HEK293 (cell line): ENCODE data around the gene LAMTOR5.

Experiments
- CTCF ChIA-PET: fragments of 350-600 bp; formaldehyde crosslinking; extraction: SDS; loops from one replicate; lab custom pipeline; 2021; ENCODE audit warnings: antibody characterized with exemption; lab: Yijun Ruan, JAX
- POLR2A ChIA-PET: fragments of 300-600 bp; formaldehyde crosslinking; extraction: SDS; loops from one replicate; lab custom pipeline; 2020; ENCODE audit warnings: antibody characterized with exemption, inconsistent platforms; lab: Yijun Ruan, JAX
- H3K27ac ChIP-seq: fragments of 200-500 bp; sonication (Bioruptor generic); 2 replicates; pipeline ENCODE4 v1.5.1; 2014; ENCODE audit warnings: low read depth, low read length, control low read depth, inconsistent platforms; ENCODE audit errors: extremely low read depth
- H3K36me3 ChIP-seq, 2 experiments: fragments of 200-500 bp in 1 of 2; sonication (Bioruptor generic) in 1 of 2; 1 replicate in 1 of 2; 2 replicates in 1 of 2; pipeline ENCODE4 v1.5.1; 2014 to 2017; ENCODE audit warnings: inconsistent platforms in 2 of 2, low read length in 2 of 2; ENCODE audit not compliant: control insufficient read depth in 2 of 2, insufficient read depth in 1 of 2
- H3K4me1 ChIP-seq: fragments of 200-500 bp; sonication (Bioruptor generic); 2 replicates; pipeline ENCODE4 v1.5.1; 2014; ENCODE audit warnings: mild to moderate bottlenecking, low read length, inconsistent platforms; ENCODE audit not compliant: control insufficient read depth, insufficient read depth
- H3K4me3 ChIP-seq: 2 replicates; pipeline ENCODE4 v1.5.1; 2011; ENCODE audit warnings: low read depth, mild to moderate bottlenecking, control low read depth, low read length, moderate library complexity
- H3K9me3 ChIP-seq: fragments of 200-500 bp; sonication (Bioruptor generic); 2 replicates; pipeline ENCODE4 v1.5.1; 2014; ENCODE audit warnings: low read depth, low read length, inconsistent platforms; ENCODE audit not compliant: control insufficient read depth, insufficient read depth
- ATF2 ChIP-seq: fragments of 450-650 bp; formaldehyde crosslinking; IDR thresholded peaks from 2 replicates; pipeline ENCODE4 v1.5.1; 2016; ENCODE audit warnings: missing biosample characterization, missing genetic modification characterization, low read depth
- KLF17 ChIP-seq: fragments of 450-650 bp; formaldehyde crosslinking; IDR thresholded peaks from 2 replicates; pipeline ENCODE4 v1.5.1; 2016; ENCODE audit warnings: missing biosample characterization, missing genetic modification characterization
- MYNN ChIP-seq: fragments of 450-650 bp; formaldehyde crosslinking; IDR thresholded peaks from 2 replicates; pipeline ENCODE4 v1.5.1; 2016; ENCODE audit warnings: missing biosample characterization, missing genetic modification characterization, borderline replicate concordance
- PRDM4 ChIP-seq: fragments of 450-650 bp; formaldehyde crosslinking; IDR thresholded peaks from 2 replicates; pipeline ENCODE4 v1.5.1; 2017; ENCODE audit warnings: missing biosample characterization, missing genetic modification characterization
- PRDM6 ChIP-seq: fragments of 450-650 bp; formaldehyde crosslinking; IDR thresholded peaks from 2 replicates; pipeline ENCODE4 v1.5.1; 2017; ENCODE audit warnings: missing biosample characterization, missing genetic modification characterization
- REST ChIP-seq: fragments of 450-650 bp; formaldehyde crosslinking; IDR thresholded peaks from 2 replicates; pipeline ENCODE4 v1.5.1; 2016; ENCODE audit warnings: missing biosample characterization, missing genetic modification characterization
- WT1 ChIP-seq: fragments of 450-650 bp; formaldehyde crosslinking; IDR thresholded peaks from 2 replicates; pipeline ENCODE4 v1.5.1; 2016; ENCODE audit warnings: missing biosample characterization, missing genetic modification characterization
- ZBTB44 ChIP-seq: fragments of 450-650 bp; IDR thresholded peaks from 2 replicates; pipeline ENCODE4 v1.5.1; 2018; ENCODE audit warnings: missing biosample characterization, mild to moderate bottlenecking, missing genetic modification characterization
- ZBTB7A ChIP-seq: fragments of 450-650 bp; formaldehyde crosslinking; IDR thresholded peaks from 2 replicates; pipeline ENCODE4 v1.5.1; 2016; ENCODE audit warnings: low read depth, missing biosample characterization, missing genetic modification characterization
- ZFP69B ChIP-seq: fragments of 450-650 bp; formaldehyde crosslinking; IDR thresholded peaks from 2 replicates; pipeline ENCODE4 v1.5.1; 2016; ENCODE audit warnings: missing biosample characterization, missing genetic modification characterization
- ZNF121 ChIP-seq: fragments of 450-650 bp; formaldehyde crosslinking; IDR thresholded peaks from 2 replicates; pipeline ENCODE4 v1.5.1; 2016; ENCODE audit warnings: missing biosample characterization, missing genetic modification characterization
- ZNF132 ChIP-seq: fragments of 450-650 bp; formaldehyde crosslinking; IDR thresholded peaks from 2 replicates; pipeline ENCODE4 v1.5.1; 2017; ENCODE audit warnings: missing biosample characterization, missing genetic modification characterization, borderline replicate concordance
- ZNF221 ChIP-seq: fragments of 450-650 bp; formaldehyde crosslinking; IDR thresholded peaks from 2 replicates; pipeline ENCODE4 v1.5.1; 2017; ENCODE audit warnings: missing biosample characterization, missing genetic modification characterization, borderline replicate concordance
- ZNF223 ChIP-seq: fragments of 450-650 bp; formaldehyde crosslinking; IDR thresholded peaks from 2 replicates; pipeline ENCODE4 v1.5.1; 2016; ENCODE audit warnings: missing biosample characterization, missing genetic modification characterization
- ZNF366 ChIP-seq: fragments of 450-650 bp; formaldehyde crosslinking; conservative IDR thresholded peaks from 2 replicates; pipeline ENCODE4 v1.5.1; 2016; ENCODE audit warnings: missing biosample characterization, missing genetic modification characterization
- ZNF423 ChIP-seq: fragments of 450-650 bp; formaldehyde crosslinking; IDR thresholded peaks from 2 replicates; pipeline ENCODE4 v1.5.1; 2016; ENCODE audit warnings: missing biosample characterization, missing genetic modification characterization
- ZNF433 ChIP-seq: fragments of 450-650 bp; formaldehyde crosslinking; IDR thresholded peaks from 2 replicates; pipeline ENCODE4 v1.5.1; 2016; ENCODE audit warnings: missing biosample characterization, missing genetic modification characterization, low read depth
- ZNF555 ChIP-seq: fragments of 450-650 bp; formaldehyde crosslinking; conservative IDR thresholded peaks from 2 replicates; pipeline ENCODE4 v1.5.1; 2017; ENCODE audit warnings: missing biosample characterization, mild to moderate bottlenecking, missing genetic modification characterization, inconsistent platforms
- ZNF704 ChIP-seq: fragments of 450-650 bp; formaldehyde crosslinking; IDR thresholded peaks from 2 replicates; pipeline ENCODE4 v1.5.1; 2016; ENCODE audit warnings: missing biosample characterization, missing genetic modification characterization
- ZNF777 ChIP-seq: fragments of 450-650 bp; formaldehyde crosslinking; IDR thresholded peaks from 2 replicates; pipeline ENCODE4 v1.5.1; 2017; ENCODE audit warnings: missing biosample characterization, missing genetic modification characterization, borderline replicate concordance

Gene LAMTOR5

GRCh38 chr1:110411173-110411735, 3.8 kb upstream of the LAMTOR5 start (continued):
- TF ChIP-seq REST, result no peak

- no peak overlapping the region for H3K4me3 ChIP-seq
- H3K36me3 ChIP-seq, result peaks cover 6 to 17% of the 10 kb centered on the region in 2 experiments
- ChIA-PET POLR2A (interaction anchor here (1.2 kb wide), 1 partner anchor 71 kb away, joined by 7 read pairs; the partner anchor contains the start of gene RBM15), CTCF (interaction anchor here (0.6 to 11.5 kb wide), 11 partner anchors 9 to 636 kb away, joined by 3 to 305 read pairs (median 7); partner anchors contain the start of genes PROK1 and RBM15)
- H3K9me3 ChIP-seq, result no peaks in the 10 kb centered on the region
- TF ChIP-seq ATF2 (no peak), PRDM4 (tag by site-specific recombination) (no peak), WT1 (tag by site-specific recombination) (no peak), ZBTB44 (no peak), KLF17 (tag by site-specific recombination) (no peak), ZNF555 (no peak), ZNF433 (tag by site-specific recombination) (no peak), ZNF777 (no peak), ZNF121 (tag by site-specific recombination) (no peak), ZNF223 (no peak), ZNF221 (tag by site-specific recombination) (no peak), ZNF132 (tag by site-specific recombination) (no peak), ZNF704 (tag by site-specific recombination) (no peak), PRDM6 (tag by site-specific recombination) (no peak), ZNF423 (tag by site-specific recombination) (no peak), MYNN (tag by site-specific recombination) (no peak), ZBTB7A (tag by site-specific recombination) (no peak), ZFP69B (tag by site-specific recombination) (no peak), ZNF366 (tag by site-specific recombination) (no peak)
- no peak overlapping the region for H3K27ac ChIP-seq
- H3K4me1 ChIP-seq, result no peaks in the 10 kb centered on the region
Observed at GRCh38 chr1:110409316-110409715, 1.8 kb upstream of the LAMTOR5 start.
